HL-60/S4 treated with retinoic acid at 250 ng/mL for 4 days and 3 days (cell line): Measurements from ENCODE around the gene CIAPIN1.
"Not testable (repeated sequence)": the region's sequence is repeated elsewhere in the genome, so short reads cannot be mapped to it uniquely, and the experiment has no call there.

Experiments
- in situ Hi-C: fragments of 300-500 bp; cut with MboI; formaldehyde crosslinking; loops from 2 replicates; pipeline ENCODE4 v1.7.0; 2022; ENCODE audit warnings: low sequenced_read_pairs

Gene CIAPIN1

GRCh38 chr16:57407521-57408353, 39.4 kb downstream of the CIAPIN1 start:
- in situ Hi-C loops: no loop called here

- in situ Hi-C loops: no loop called here
Observed at GRCh38 chr16:57406881-57407280, 40.3 kb downstream of the CIAPIN1 start.

GRCh38 chr16:57405097-57405496, 42.1 kb downstream of the CIAPIN1 start:
- in situ Hi-C loops: no loop called here

- in situ Hi-C loops: no loop called here
Observed at GRCh38 chr16:57403965-57404817, 43.0 kb downstream of the CIAPIN1 start, which contains the start of gene CCL17. CCL17 (plus strand) TSS chr16:57404767; CDS start chr16:57413933, 9,166 bp downstream.

- in situ Hi-C loops: no loop called here
Observed at GRCh38 chr16:57401943-57402640, 45.1 kb downstream of the CIAPIN1 start.

GRCh38 chr16:57397493-57397892, 49.7 kb downstream of the CIAPIN1 start:
- in situ Hi-C loops: not testable (repeated sequence)

GRCh38 chr16:57396786-57397185, 50.4 kb downstream of the CIAPIN1 start:
- in situ Hi-C loops: no loop called here

- in situ Hi-C loops: no loop called here
Observed at GRCh38 chr16:57395026-57395425, 52.2 kb downstream of the CIAPIN1 start.

GRCh38 chr16:57394444-57394843, 52.7 kb downstream of the CIAPIN1 start:
- in situ Hi-C loops: no loop called here

GRCh38 chr16:57392694-57393093, 54.5 kb downstream of the CIAPIN1 start:
- in situ Hi-C loops: no loop called here

GRCh38 chr16:57391708-57392107, 55.5 kb downstream of the CIAPIN1 start:
- in situ Hi-C loops: no loop called here

GRCh38 chr16:57391300-57391699, 55.9 kb downstream of the CIAPIN1 start:
- in situ Hi-C loops: no loop called here

GRCh38 chr16:57390636-57391295, 56.4 kb downstream of the CIAPIN1 start:
- in situ Hi-C loops: no loop called here

GRCh38 chr16:57389087-57389468, 58.1 kb downstream of the CIAPIN1 start:
- in situ Hi-C loops: no loop called here

- in situ Hi-C loops: no loop called here
Observed at GRCh38 chr16:57388359-57389086, 58.7 kb downstream of the CIAPIN1 start.

- in situ Hi-C loops: no loop called here
Observed at GRCh38 chr16:57387598-57388354, 59.4 kb downstream of the CIAPIN1 start.

GRCh38 chr16:57386381-57386951, 60.7 kb downstream of the CIAPIN1 start:
- in situ Hi-C loops: no loop called here

- in situ Hi-C loops: no loop called here
Observed at GRCh38 chr16:57385083-57385482, 62.1 kb downstream of the CIAPIN1 start.
